ENCODE results near the gene ACTL8.

The ACTL8 gene

GRCh38 chr1:17791055-17791390, 35.9 kb downstream of the ACTL8 start:
- Histone ChIP-seq H3K27me3 (ENCODE audit: control insufficient read depth, insufficient read depth, low read length) (peaks cover 6% of the 10 kb centered on the region; the same call in 1 of the 2 replicates), H3K9me3 (ENCODE audit: control insufficient read depth, insufficient read depth, low read depth, low read length) (no peaks in the 10 kb centered on the region; the same call in 1 of the 2 replicates), H3K4me1 (ENCODE audit: control insufficient read depth, insufficient read depth, low read length) (no peaks in the 10 kb centered on the region), H3K27ac (ENCODE audit: low read depth, low read length) (no peak overlapping the region), H3K9ac (ENCODE audit: low read length) (no peak overlapping the region), H3K36me3 (ENCODE audit: control insufficient read depth, insufficient read depth, low read length) (no peaks in the 10 kb centered on the region), H3K4me3 (ENCODE audit: low read depth, low read length) (no peak overlapping the region)

GRCh38 chr1:17791480-17791879, 36.3 kb downstream of the ACTL8 start:
- H3K9me3 ChIP-seq (ENCODE audit: control insufficient read depth, insufficient read depth, low read depth, low read length), result no peaks in the 10 kb centered on the region; the same call in 1 of the 2 replicates
- no peak overlapping the region for H3K9ac ChIP-seq (ENCODE audit: low read length)
- H3K27ac ChIP-seq (ENCODE audit: low read depth, low read length), result no peak overlapping the region
- H3K36me3 ChIP-seq (ENCODE audit: control insufficient read depth, insufficient read depth, low read length), result no peaks in the 10 kb centered on the region
- H3K4me3 ChIP-seq (ENCODE audit: low read depth, low read length), result no peak overlapping the region
- peaks cover 6% of the 10 kb centered on the region; the same call in 1 of the 2 replicates for H3K27me3 ChIP-seq (ENCODE audit: control insufficient read depth, insufficient read depth, low read length)
- H3K4me1 ChIP-seq (ENCODE audit: control insufficient read depth, insufficient read depth, low read length), result no peaks in the 10 kb centered on the region

- Histone ChIP-seq H3K27me3 (ENCODE audit: control insufficient read depth, insufficient read depth, low read length) (peaks cover 6% of the 10 kb centered on the region; the same call in 1 of the 2 replicates), H3K4me3 (ENCODE audit: low read depth, low read length) (no peak overlapping the region), H3K9ac (ENCODE audit: low read length) (no peak overlapping the region), H3K4me1 (ENCODE audit: control insufficient read depth, insufficient read depth, low read length) (no peaks in the 10 kb centered on the region), H3K9me3 (ENCODE audit: control insufficient read depth, insufficient read depth, low read depth, low read length) (no peaks in the 10 kb centered on the region; the same call in 1 of the 2 replicates), H3K36me3 (ENCODE audit: control insufficient read depth, insufficient read depth, low read length) (no peaks in the 10 kb centered on the region), H3K27ac (ENCODE audit: low read depth, low read length) (no peak overlapping the region)
Observed at GRCh38 chr1:17792421-17792820, 37.3 kb downstream of the ACTL8 start.

- no peaks in the 10 kb centered on the region for H3K4me1 ChIP-seq (ENCODE audit: control insufficient read depth, insufficient read depth, low read length)
- no peak overlapping the region for H3K4me3 ChIP-seq (ENCODE audit: low read depth, low read length)
- H3K9ac ChIP-seq (ENCODE audit: low read length), result no peak overlapping the region
- H3K27ac ChIP-seq (ENCODE audit: low read depth, low read length), result no peak overlapping the region
- H3K27me3 ChIP-seq (ENCODE audit: control insufficient read depth, insufficient read depth, low read length), result peaks cover 12% of the 10 kb centered on the region; the same call in 1 of the 2 replicates
- no peaks in the 10 kb centered on the region for H3K9me3 ChIP-seq (ENCODE audit: control insufficient read depth, insufficient read depth, low read depth, low read length)
- H3K36me3 ChIP-seq (ENCODE audit: control insufficient read depth, insufficient read depth, low read length), result no peaks in the 10 kb centered on the region
Observed at GRCh38 chr1:17795081-17795809, 40.1 kb downstream of the ACTL8 start.

GRCh38 chr1:17795836-17796645, 40.9 kb downstream of the ACTL8 start:
- H3K36me3 ChIP-seq (ENCODE audit: control insufficient read depth, insufficient read depth, low read length), result no peaks in the 10 kb centered on the region
- no peak overlapping the region for H3K27ac ChIP-seq (ENCODE audit: low read depth, low read length)
- H3K9me3 ChIP-seq (ENCODE audit: control insufficient read depth, insufficient read depth, low read depth, low read length), result no peaks in the 10 kb centered on the region
- peaks cover 12% of the 10 kb centered on the region; the same call in 1 of the 2 replicates for H3K27me3 ChIP-seq (ENCODE audit: control insufficient read depth, insufficient read depth, low read length)
- H3K9ac ChIP-seq (ENCODE audit: low read length), result no peak overlapping the region
- H3K4me3 ChIP-seq (ENCODE audit: low read depth, low read length), result no peak overlapping the region
- no peaks in the 10 kb centered on the region for H3K4me1 ChIP-seq (ENCODE audit: control insufficient read depth, insufficient read depth, low read length)

GRCh38 chr1:17797478-17797877, 42.3 kb downstream of the ACTL8 start:
- no peaks in the 10 kb centered on the region for H3K9me3 ChIP-seq (ENCODE audit: control insufficient read depth, insufficient read depth, low read depth, low read length)
- no peak overlapping the region for H3K27ac ChIP-seq (ENCODE audit: low read depth, low read length)
- no peak overlapping the region for H3K4me3 ChIP-seq (ENCODE audit: low read depth, low read length)
- no peak overlapping the region for H3K9ac ChIP-seq (ENCODE audit: low read length)
- no peaks in the 10 kb centered on the region for H3K36me3 ChIP-seq (ENCODE audit: control insufficient read depth, insufficient read depth, low read length)
- H3K4me1 ChIP-seq (ENCODE audit: control insufficient read depth, insufficient read depth, low read length), result no peaks in the 10 kb centered on the region
- H3K27me3 ChIP-seq (ENCODE audit: control insufficient read depth, insufficient read depth, low read length), result peaks cover 11% of the 10 kb centered on the region; the same call in 1 of the 2 replicates

- H3K9ac ChIP-seq (ENCODE audit: low read length), result no peak overlapping the region
- no peaks in the 10 kb centered on the region for H3K9me3 ChIP-seq (ENCODE audit: control insufficient read depth, insufficient read depth, low read depth, low read length)
- H3K27me3 ChIP-seq (ENCODE audit: control insufficient read depth, insufficient read depth, low read length), result peaks cover 6% of the 10 kb centered on the region; the same call in 1 of the 2 replicates
- H3K27ac ChIP-seq (ENCODE audit: low read depth, low read length), result no peak overlapping the region
- H3K36me3 ChIP-seq (ENCODE audit: control insufficient read depth, insufficient read depth, low read length), result no peaks in the 10 kb centered on the region
- no peaks in the 10 kb centered on the region for H3K4me1 ChIP-seq (ENCODE audit: control insufficient read depth, insufficient read depth, low read length)
- no peak overlapping the region for H3K4me3 ChIP-seq (ENCODE audit: low read depth, low read length)
Observed at GRCh38 chr1:17798011-17798410, 42.9 kb downstream of the ACTL8 start.

- Histone ChIP-seq H3K9me3 (ENCODE audit: control insufficient read depth, insufficient read depth, low read depth, low read length) (no peaks in the 10 kb centered on the region), H3K27me3 (ENCODE audit: control insufficient read depth, insufficient read depth, low read length) (peaks cover 6% of the 10 kb centered on the region; the same call in 1 of the 2 replicates), H3K4me1 (ENCODE audit: control insufficient read depth, insufficient read depth, low read length) (no peaks in the 10 kb centered on the region), H3K27ac (ENCODE audit: low read depth, low read length) (no peak overlapping the region), H3K4me3 (ENCODE audit: low read depth, low read length) (no peak overlapping the region), H3K36me3 (ENCODE audit: control insufficient read depth, insufficient read depth, low read length) (no peaks in the 10 kb centered on the region), H3K9ac (ENCODE audit: low read length) (no peak overlapping the region)
Observed at GRCh38 chr1:17798799-17799382, 43.8 kb downstream of the ACTL8 start.

- no peak overlapping the region for H3K27ac ChIP-seq (ENCODE audit: low read depth, low read length)
Observed at GRCh38 chr1:17799642-17800041, 44.5 kb downstream of the ACTL8 start.

GRCh38 chr1:17802164-17802563, 47.0 kb downstream of the ACTL8 start:
- no peaks in the 10 kb centered on the region for H3K4me1 ChIP-seq (ENCODE audit: control insufficient read depth, insufficient read depth, low read length)
- no peak overlapping the region for H3K27ac ChIP-seq (ENCODE audit: low read depth, low read length)
- H3K4me3 ChIP-seq (ENCODE audit: low read depth, low read length), result no peak overlapping the region
- H3K9ac ChIP-seq (ENCODE audit: low read length), result no peak overlapping the region
- H3K27me3 ChIP-seq (ENCODE audit: control insufficient read depth, insufficient read depth, low read length), result peaks cover 6% of the 10 kb centered on the region; the same call in 1 of the 2 replicates
- no peaks in the 10 kb centered on the region for H3K36me3 ChIP-seq (ENCODE audit: control insufficient read depth, insufficient read depth, low read length)
- no peaks in the 10 kb centered on the region for H3K9me3 ChIP-seq (ENCODE audit: control insufficient read depth, insufficient read depth, low read depth, low read length)

More at GRCh38 chr1:17799642-17800041, 44.5 kb downstream of the ACTL8 start:
- H3K27me3 ChIP-seq (ENCODE audit: control insufficient read depth, insufficient read depth, low read length), result peaks cover 6% of the 10 kb centered on the region; the same call in 1 of the 2 replicates
- no peaks in the 10 kb centered on the region for H3K9me3 ChIP-seq (ENCODE audit: control insufficient read depth, insufficient read depth, low read depth, low read length)
- H3K36me3 ChIP-seq (ENCODE audit: control insufficient read depth, insufficient read depth, low read length), result no peaks in the 10 kb centered on the region
- H3K4me1 ChIP-seq (ENCODE audit: control insufficient read depth, insufficient read depth, low read length), result no peaks in the 10 kb centered on the region
- no peak overlapping the region for H3K4me3 ChIP-seq (ENCODE audit: low read depth, low read length)
- no peak overlapping the region for H3K9ac ChIP-seq (ENCODE audit: low read length)

- Histone ChIP-seq H3K27ac (ENCODE audit: low read depth, low read length) (no peak overlapping the region), H3K9ac (ENCODE audit: low read length) (no peak overlapping the region), H3K27me3 (ENCODE audit: control insufficient read depth, insufficient read depth, low read length) (peaks cover 6% of the 10 kb centered on the region; the same call in 1 of the 2 replicates), H3K4me3 (ENCODE audit: low read depth, low read length) (no peak overlapping the region), H3K36me3 (ENCODE audit: control insufficient read depth, insufficient read depth, low read length) (no peaks in the 10 kb centered on the region), H3K4me1 (ENCODE audit: control insufficient read depth, insufficient read depth, low read length) (no peaks in the 10 kb centered on the region), H3K9me3 (ENCODE audit: control insufficient read depth, insufficient read depth, low read depth, low read length) (no peaks in the 10 kb centered on the region)
Observed at GRCh38 chr1:17802945-17803344, 47.8 kb downstream of the ACTL8 start.

Data from HUES6 (cell line).